Psoas muscle (tissue), 8 donors: ENCODE results near the gene IL6R. TPM values are rescaled to one million over a fixed set of nuclear protein-coding genes. Genes with fewer than 3 reads are reported as not detected.

Source experiments
- ATAC-seq, 4 donors: fragments of 200-7000 bp; cut with Tn5 transposase; one replicate each; pipeline ENCODE4 v1.9.1; 2020; ENCODE audit warnings: moderate library complexity in 3 of 4, mild to moderate bottlenecking in 2 of 4
- DNase-seq, 2 donors: peaks; one replicate each; pipeline ENCODE4 v3.0.0-alpha.2; 2020
- H3K27ac ChIP-seq: fragments of 200-600 bp; one replicate; pipeline ENCODE4 v1.8.0; 2022
- H3K27me3 ChIP-seq, 3 donors: fragments of 200-600 bp in 1 of 3; one replicate each; pipeline versions ENCODE4 v1.6.1 to v1.8.0; 2013 to 2022; ENCODE audit warnings: low read length in 2 of 3, mild to moderate bottlenecking in 2 of 3, moderate library complexity in 1 of 3; ENCODE audit not compliant: insufficient read depth in 3 of 3
- H3K36me3 ChIP-seq, 2 donors: fragments of 200-600 bp in 1 of 2; one replicate each; pipeline versions ENCODE4 v1.6.1 to v1.8.0; 2013 to 2022; ENCODE audit warnings: low read depth in 1 of 2, mild to moderate bottlenecking in 1 of 2, moderate library complexity in 1 of 2; ENCODE audit not compliant: insufficient read depth in 1 of 2
- H3K4me1 ChIP-seq: fragments of 200-600 bp; one replicate; pipeline ENCODE4 v1.8.0; 2022
- H3K4me3 ChIP-seq: fragments of 200-600 bp; one replicate; pipeline ENCODE4 v1.8.0; 2022; ENCODE audit warnings: mild to moderate bottlenecking
- H3K9me3 ChIP-seq: fragments of 200-600 bp; one replicate; pipeline ENCODE4 v1.8.0; 2022
- WGBS, 3 donors: extraction: QIAGEN DNeasy Blood & Tissue Kit; methylation state at CpG; one replicate each; pipeline versions ENCODE4 v1.1.6 to v1.1.7; 2013; 5-methylcytosine and 5-hydroxymethylcytosine counted together
- intact Hi-C, 2 donors: fragments of 100-400 bp; cut with DNase I; formaldehyde crosslinking; loops; one replicate each; pipeline versions ENCODE4 v1.11.0 to v1.14.2; 2022
- polyA plus RNA-seq, 3 donors: library from polyadenylated mRNA; stranded (reverse); fragments of 200-250 nt; gene quantifications; one replicate each; pipeline ENCODE4 v1.2.3, GENCODE V29; 2013
- total RNA-seq, 4 donors: library from RNA; stranded (reverse); fragmentation: NEBNext Ultra II Directional in 2 of 4; extraction: Animal tissue kit (Norgen Biotek cat#: 25700) in 2 of 4; gene quantifications; one replicate each; pipeline versions ENCODE4 v1.2.1 to v1.2.4, GENCODE V29; 2021 to 2023
- TF ChIP-seq, protein P1 (sequence below): fragments of 200-600 bp; IDR thresholded peaks from one replicate; pipeline ENCODE4 v1.8.0; 2022; ENCODE audit warnings: antibody characterized with exemption
- donor health status: healthy with polysubstance abuse.
- donor health status: DM: no; HTN: no; CAD: no; lungs with moderate emphysema.
- donor health status: Bipolar disorder and iron deficiency.
- donor health status: healthy.
- donor health status: DM: yes; HTN: yes; CAD: no.
- donor health status: DM: no; HTN: no; CAD: no.
- donor health status: DM: no; HTN: no; CAD: no.
- donor health status: DM: yes; HTN: yes; CAD: no.

IL6R gene
- total and polyA plus RNA-seq, 7 donors: 32.6 to 182 (median 80.8) TPM

- intact Hi-C loops: no loop called here
- H3K4me1 ChIP-seq: no peaks in the 10 kb centered on the region
- no peaks in the 10 kb centered on the region for H3K27me3 ChIP-seq
- H3K4me3 ChIP-seq: no peak overlapping the region
- 93 to 94% (median 93%) methylated on average over 6 of the region's 6 CpGs for WGBS, 3 donors
- no peaks in the 10 kb centered on the region for H3K9me3 ChIP-seq
- TF ChIP-seq, protein P1, sequence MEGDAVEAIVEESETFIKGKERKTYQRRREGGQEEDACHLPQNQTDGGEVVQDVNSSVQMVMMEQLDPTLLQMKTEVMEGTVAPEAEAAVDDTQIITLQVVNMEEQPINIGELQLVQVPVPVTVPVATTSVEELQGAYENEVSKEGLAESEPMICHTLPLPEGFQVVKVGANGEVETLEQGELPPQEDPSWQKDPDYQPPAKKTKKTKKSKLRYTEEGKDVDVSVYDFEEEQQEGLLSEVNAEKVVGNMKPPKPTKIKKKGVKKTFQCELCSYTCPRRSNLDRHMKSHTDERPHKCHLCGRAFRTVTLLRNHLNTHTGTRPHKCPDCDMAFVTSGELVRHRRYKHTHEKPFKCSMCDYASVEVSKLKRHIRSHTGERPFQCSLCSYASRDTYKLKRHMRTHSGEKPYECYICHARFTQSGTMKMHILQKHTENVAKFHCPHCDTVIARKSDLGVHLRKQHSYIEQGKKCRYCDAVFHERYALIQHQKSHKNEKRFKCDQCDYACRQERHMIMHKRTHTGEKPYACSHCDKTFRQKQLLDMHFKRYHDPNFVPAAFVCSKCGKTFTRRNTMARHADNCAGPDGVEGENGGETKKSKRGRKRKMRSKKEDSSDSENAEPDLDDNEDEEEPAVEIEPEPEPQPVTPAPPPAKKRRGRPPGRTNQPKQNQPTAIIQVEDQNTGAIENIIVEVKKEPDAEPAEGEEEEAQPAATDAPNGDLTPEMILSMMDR: no peak
- DNase-seq (no peak), ATAC-seq (peak in 2 of 4 donors; percentile 4 to 31)
- peaks cover 4 to 100% of the 10 kb centered on the region in 2 donors for H3K36me3 ChIP-seq
- H3K27ac ChIP-seq: no peak overlapping the region
Observed at GRCh38 chr1:154456631-154457030, 51.5 kb downstream of the IL6R start.

DNA sequence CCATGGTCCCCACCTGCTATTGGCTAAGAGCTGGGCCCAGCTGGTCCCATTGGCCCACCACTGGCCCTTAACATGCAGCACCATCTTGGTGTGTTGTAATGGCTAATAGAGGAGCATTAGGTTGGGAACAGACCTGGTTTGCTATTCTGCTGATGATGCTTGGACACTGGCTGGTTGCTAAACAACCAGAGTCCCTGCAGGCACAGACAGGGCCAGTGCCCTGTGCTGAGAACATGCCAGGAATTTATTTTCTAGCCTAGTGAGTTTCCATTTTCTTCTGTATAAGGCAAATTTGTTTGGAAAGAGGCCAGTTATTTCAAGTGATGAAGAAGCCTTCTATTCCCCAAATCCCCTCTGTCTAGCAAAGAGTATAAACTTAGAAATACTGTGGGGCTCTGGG, 53.9 kb downstream of the IL6R start:
- ATAC-seq: peak in 1 of 4 donors; percentile 20

DNA sequence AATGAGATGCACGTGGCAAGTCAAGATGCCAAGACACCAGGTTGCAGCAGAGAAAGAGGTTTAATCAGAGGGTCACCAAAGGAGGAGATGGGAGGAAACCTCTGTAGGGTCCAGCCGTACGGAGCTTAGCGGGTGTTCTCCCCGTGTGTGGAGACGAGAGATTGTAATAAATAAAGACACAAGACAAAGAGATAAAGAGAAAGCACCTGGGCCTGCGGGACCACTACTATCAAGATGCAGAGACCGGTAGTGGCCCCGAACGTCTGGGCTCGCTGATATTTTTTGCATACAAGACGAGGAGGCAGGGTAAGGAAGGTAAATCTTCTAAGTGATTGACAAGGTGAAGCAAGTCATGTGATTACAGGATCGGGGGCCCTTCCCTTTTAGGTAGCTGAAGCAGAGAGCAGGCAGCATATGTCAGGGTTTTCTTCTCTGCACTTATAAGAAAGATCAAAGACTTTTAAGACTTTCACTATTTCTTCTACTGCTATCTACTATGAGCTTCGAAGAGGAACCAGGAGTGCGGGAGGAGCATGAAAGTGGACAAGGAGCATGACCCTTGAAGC, 55.6 kb downstream of the IL6R start:
- H3K4me3 ChIP-seq: no peak overlapping the region
- H3K36me3 ChIP-seq: peaks cover 8 to 97% of the 10 kb centered on the region in 2 donors
- H3K4me1 ChIP-seq: peaks cover 6% of the 10 kb centered on the region
- TF ChIP-seq, protein P1: no peak
- no peak for ATAC-seq
- intact Hi-C loops: no loop called here
- no peak for DNase-seq
- no peak overlapping the region for H3K27ac ChIP-seq
- 76 to 81% (median 80%) methylated on average over 15 of the region's 15 CpGs for WGBS, 3 donors
- no peaks in the 10 kb centered on the region for H3K27me3 ChIP-seq
- H3K9me3 ChIP-seq: no peaks in the 10 kb centered on the region

More for the DNA sequence above, 53.9 kb downstream of the IL6R start:
- no peak overlapping the region for H3K27ac ChIP-seq
- TF ChIP-seq, protein P1: no peak
- peaks cover 4 to 98% of the 10 kb centered on the region in 2 donors for H3K36me3 ChIP-seq
- intact Hi-C loops: no loop called here
- H3K4me1 ChIP-seq: peaks cover 6% of the 10 kb centered on the region
- no peak overlapping the region for H3K4me3 ChIP-seq
- no peak for DNase-seq
- no peaks in the 10 kb centered on the region for H3K9me3 ChIP-seq
- H3K27me3 ChIP-seq: no peaks in the 10 kb centered on the region

DNA sequence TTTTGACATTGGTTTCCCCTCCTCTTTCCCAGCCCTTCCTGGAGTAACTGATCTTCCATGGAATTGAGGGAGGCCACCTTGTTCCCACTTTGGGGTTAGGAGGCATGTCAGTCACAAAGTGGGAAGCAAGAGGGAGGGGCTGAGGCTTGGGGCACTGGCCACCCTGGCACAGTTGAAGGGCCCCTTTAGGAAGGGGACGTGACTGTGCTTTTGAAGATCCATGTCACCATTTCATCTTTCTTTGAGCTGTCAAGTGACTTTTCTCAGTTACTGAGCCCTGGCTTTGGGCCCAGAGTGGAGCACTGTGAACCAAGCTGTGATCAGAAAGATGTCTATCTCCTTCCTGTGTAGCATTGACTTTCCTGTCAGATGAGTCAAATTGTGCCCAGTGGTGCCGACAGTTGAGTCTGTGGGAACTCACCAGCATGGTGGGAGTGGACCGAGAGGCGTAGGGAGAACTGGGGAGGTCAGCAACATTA, 58.4 kb downstream of the IL6R start:
- 57 to 76% (median 67%) methylated on average over 4 of the region's 4 CpGs for WGBS, 3 donors
- H3K36me3 ChIP-seq: peaks cover 5 to 97% of the 10 kb centered on the region in 2 donors
- no peaks in the 10 kb centered on the region for H3K9me3 ChIP-seq
- no peaks in the 10 kb centered on the region for H3K27me3 ChIP-seq
- intact Hi-C loops: no loop called here
- DNase-seq (no peak), ATAC-seq (peak in 3 of 4 donors; percentile 16 to 27 (median 17))
- TF ChIP-seq, protein P1: no peak
- H3K4me3 ChIP-seq: no peak overlapping the region
- H3K4me1 ChIP-seq: peaks cover 6% of the 10 kb centered on the region
- peak overlapping the region; percentile 53 for H3K27ac ChIP-seq
